DND-41 (cell line): Measurements from ENCODE around the gene PSEN2.

Source experiments
- CTCF ChIP-seq: IDR thresholded peaks from 2 replicates; pipeline ENCODE4 v1.5.1; 2012; ENCODE audit warnings: borderline replicate concordance, low read length, moderate library complexity, mild to moderate bottlenecking; ENCODE audit not compliant: poor library complexity, severe bottlenecking; ENCODE audit errors: extremely low read depth
- EZH2 ChIP-seq: IDR thresholded peaks from 3 replicates; pipeline ENCODE4 v1.6.1; 2012; ENCODE audit warnings: borderline replicate concordance, low read depth, mild to moderate bottlenecking, moderate library complexity, low read length, inconsistent platforms; ENCODE audit not compliant: severe bottlenecking

GRCh38 chr1:226823643-226824042, 46.8 kb upstream of the PSEN2 start:
- TF ChIP-seq CTCF (no peak), EZH2 (no peak)
